H54 (cell line): ENCODE measurements around the gene TMEM134.
"Not testable (repeated sequence)": the region's sequence is repeated elsewhere in the genome, so short reads cannot be mapped to it uniquely, and the experiment has no call there.

Experiments
- DNase-seq: peaks from one replicate; pipeline ENCODE4 v3.0.0; 2011; ENCODE audit warnings: low spot score, mixed read lengths; ENCODE audit not compliant: insufficient read length
- FAIRE-seq: peaks from 3 replicates; lab custom pipeline; 2011; peaks lifted over from hg19 to GRCh38; lab: Jason Lieb, UNC
- POLR2A ChIP-seq: IDR thresholded peaks from 2 replicates; pipeline ENCODE4 v1.6.1; 2011; ENCODE audit warnings: low read depth, mild to moderate bottlenecking, low read length

Gene TMEM134

DNA sequence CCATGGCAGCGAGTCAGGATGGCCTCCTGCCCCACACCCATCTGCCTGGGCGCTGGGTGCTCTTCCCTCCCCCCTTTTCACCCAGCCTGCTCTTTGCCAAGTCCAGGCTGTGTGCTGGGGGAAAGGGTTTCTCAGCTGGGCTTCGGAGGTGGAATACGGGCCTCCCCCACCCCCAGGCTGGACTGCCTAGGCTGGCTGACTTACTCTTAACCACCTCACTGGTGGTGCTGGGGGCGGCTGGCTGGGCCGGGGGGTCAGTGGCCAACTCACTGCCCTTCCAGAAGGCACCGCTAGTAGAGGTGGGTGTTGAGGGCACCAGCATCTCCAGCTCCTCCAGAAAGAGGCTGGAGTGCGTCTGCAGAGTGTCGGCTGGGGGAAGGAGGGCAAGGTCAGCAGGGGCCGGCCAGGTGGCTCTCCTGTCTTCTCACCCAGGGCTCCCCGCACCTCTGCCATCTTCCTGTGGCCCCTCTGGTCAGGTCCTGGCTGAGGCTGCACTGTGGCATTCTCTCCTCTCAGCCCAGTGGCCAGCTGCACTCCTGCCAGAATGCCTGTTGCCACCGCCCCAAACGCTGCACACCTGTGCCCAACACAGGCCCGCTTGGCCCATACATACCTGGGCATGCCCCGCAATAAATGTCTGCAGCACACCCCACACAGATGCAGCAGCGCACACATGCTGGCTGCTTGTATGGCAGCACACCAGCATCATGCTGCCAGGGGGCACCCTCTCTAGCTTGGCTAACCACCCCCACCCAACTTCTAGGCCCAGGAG is 26.4 kb upstream of the TMEM134 start:
- no peak for TF ChIP-seq POLR2A
- no peak for FAIRE-seq
- DNase-seq, result no peak

DNA sequence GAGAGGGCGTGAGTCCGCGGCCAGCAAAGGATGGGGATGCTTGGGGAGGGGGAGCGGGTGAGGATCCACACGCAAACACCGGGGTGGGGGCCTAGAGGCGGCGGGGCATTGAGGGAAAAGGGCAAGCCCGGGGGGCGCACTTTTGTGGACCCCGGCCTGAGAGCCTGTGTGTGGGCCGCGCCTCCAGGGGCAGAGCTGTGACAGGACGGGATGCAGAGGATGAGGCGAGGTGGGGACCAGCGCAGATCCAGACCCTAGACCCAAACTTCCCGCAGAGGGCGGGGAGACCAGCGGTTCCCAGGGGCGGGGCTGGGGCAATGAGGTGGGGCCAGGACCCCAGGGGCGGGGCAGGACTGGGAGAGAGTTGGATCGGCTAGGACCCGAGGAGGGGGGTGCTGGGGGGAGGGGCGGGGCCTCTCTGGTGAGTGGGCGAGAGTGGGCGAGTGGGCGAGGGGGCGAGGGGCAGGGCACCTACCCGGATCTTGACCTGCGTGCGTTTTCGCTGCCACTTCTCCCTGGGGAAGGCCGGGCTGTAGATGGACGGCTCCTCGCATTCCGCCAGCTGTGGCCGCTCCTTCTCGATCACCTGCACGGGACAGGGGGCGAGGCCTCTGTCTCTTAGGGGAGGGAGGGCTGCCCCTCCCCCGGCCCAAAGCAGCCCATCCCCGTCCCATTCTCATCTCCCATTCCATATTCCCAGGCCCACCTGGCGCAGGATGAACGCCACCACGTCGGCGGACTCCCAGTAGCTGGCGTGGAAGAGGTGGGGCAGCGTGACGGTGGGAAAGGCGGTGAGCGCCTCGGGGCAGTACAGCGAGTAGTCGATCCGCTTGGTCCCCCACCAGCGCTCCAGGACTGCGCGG is 25.6 kb upstream of the TMEM134 start:
- FAIRE-seq, result no peak
- no peak for TF ChIP-seq POLR2A

DNA sequence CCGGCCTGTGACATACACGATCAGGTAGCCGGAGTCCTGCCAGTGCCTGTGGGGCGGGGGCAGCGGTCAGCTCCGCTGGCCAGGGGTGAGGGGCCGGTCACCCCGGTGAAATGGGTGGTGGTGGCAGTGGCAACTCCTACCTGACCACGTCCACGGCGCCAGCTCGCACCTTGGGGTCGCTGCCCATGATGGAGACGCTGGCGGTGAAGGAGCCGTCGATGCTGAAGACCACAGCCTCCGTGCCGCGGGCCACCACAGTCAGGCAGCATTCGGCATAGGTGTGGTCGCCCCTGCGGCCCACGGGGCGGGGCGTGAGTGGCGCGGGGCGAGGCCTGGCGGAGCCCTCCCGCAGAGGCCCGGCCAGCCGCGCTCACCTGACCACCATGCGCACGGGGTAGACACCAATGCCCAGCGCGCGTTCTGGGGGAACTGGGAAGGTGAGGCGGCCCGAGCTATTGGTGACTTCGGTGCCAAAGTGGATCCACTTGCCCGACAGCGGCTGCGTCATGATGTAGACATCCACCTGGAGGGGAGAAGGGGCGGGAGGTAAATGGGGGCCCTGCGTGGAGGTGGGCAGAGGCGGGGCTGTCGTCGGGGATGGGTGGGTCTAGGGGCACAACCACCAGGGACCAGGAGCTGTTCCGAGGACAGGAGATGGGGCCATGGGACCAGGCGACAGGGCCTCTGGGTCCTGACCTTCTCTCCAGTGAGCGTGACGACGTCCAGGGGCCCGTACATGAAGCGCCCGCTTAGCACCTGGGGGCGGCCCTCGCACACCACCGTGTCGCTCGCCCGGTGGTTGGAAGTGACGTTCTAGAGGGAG is 24.7 kb upstream of the TMEM134 start:
- no peak for TF ChIP-seq POLR2A
- DNase-seq, result no peak
- FAIRE-seq, result no peak

More for the DNA sequence above, 25.6 kb upstream of the TMEM134 start:
- no peak for DNase-seq

DNA sequence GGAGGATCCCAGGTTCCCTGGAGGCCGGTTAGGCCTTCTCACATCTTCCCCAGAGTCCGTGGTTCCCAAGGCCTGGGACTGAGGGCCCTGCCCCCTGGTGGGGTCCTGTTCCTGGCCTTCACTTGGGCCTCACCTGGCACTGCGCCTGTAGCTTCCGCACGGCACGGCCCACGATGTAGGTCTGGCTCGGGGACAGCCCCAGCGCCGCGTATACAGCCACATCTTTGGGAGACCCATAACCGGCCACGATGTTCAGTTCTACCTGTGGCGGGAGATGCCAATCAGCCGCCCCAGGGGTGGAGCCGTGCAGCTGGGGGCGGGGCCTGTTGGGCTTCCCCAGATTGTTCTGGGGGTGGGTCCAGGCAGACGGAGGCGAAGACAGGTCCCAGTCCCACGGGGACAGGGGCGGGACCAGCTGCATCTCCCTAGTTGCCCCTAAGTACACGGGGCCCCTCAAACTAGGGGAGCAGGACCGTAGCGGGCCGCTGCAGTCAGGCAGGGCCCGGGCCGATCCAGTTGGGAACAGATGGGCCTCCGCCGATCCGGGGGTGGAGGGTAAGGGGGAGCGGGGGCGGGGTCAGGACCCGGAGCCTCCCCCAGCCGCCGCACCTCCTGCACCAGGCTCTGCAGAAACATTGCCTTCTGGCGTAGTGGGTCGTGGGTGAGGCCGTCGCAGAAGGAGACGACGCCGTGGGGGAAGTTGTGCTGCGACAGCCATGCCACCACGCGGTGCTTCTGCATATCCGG is 23.9 kb upstream of the TMEM134 start:
- no peak for FAIRE-seq

DNA sequence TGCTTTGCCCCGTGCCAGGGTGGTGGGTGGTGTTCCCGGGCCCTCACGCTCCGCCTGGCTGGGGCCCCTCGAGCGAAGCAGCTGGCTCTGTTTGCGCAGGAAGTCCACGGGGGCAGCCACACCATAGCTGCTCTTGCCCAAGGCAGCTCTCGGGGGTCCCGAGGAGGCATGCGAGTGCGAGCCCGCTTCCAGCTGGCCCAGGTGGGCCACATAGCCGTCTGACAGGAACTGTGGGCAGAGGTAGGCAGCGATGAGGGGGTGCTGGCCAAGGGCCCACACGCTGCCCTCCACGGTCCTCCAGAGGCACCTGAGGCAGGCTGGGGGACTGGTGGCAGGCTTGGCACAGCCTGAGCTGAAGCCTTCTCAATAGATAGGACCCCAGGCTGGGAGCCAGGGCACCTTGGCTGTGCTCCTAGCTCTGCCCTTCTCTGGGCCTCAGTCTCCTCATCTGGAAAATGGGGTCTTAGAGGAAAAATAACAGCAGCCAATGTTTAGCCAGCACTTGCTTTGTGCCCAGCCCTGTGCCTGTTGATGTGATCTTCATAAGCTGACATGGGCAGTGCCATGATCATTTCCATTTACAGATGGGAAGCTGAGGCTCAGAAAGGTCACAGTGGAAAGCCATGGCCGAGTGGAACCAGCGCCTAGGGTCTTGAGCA is 23.1 kb upstream of the TMEM134 start:
- FAIRE-seq, result no peak
- DNase-seq, result no peak
- TF ChIP-seq POLR2A, result no peak

More for the DNA sequence above, 23.9 kb upstream of the TMEM134 start:
- no peak for DNase-seq
- TF ChIP-seq POLR2A, result no peak

DNA sequence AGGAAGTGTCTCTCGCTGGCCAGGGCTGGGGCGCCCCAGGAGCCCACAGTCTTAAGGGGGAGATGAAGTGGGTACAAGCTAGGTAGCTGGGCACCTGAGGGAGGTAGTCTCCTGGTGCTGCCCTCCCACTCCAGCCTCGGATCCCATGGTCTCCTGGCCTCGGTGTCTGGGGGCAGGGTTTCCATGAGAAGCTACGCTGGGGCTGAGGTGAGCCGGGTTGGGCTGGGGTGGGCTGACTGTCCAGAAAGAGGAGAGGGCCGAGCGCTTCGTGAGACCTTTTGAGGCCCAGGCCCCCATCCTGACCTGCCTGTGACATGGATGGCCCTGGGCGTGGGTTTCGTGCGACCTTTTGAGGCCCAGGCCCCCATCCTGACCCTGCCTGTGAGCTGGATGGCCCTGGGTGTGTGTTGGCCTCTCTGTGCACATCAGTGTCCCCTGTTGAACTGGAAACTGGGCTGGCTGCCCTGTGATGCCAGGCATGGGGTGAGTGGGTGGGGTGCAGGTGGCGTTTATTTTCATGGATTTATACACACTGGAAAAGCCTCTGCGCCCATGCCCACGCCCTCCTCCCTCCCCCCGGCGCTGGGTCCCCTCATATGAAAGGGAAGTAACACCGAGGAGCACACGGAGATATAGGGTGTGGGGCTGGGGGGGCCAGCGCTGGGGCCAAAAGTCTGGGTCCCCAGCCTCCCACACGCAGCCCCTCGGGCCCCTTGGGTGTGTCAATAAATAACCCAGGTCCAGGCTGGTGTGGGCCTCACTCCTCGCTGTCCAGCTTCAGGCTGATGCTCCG is 22.4 kb upstream of the TMEM134 start:
- TF ChIP-seq POLR2A, result no peak
- FAIRE-seq (no peak), DNase-seq (no peak)

DNA sequence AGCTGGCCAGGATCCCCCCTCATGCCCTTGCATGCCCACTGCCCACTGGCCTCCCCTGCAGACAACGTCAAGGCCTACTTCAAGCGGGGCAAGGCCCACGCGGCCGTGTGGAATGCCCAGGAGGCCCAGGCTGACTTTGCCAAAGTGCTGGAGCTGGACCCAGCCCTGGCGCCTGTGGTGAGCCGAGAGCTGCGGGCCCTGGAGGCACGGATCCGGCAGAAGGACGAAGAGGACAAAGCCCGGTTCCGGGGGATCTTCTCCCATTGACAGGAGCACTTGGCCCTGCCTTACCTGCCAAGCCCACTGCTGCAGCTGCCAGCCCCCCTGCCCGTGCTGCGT is 21.6 kb upstream of the TMEM134 start:
- no peak for TF ChIP-seq POLR2A
- no peak for FAIRE-seq
- DNase-seq, result no peak

DNA sequence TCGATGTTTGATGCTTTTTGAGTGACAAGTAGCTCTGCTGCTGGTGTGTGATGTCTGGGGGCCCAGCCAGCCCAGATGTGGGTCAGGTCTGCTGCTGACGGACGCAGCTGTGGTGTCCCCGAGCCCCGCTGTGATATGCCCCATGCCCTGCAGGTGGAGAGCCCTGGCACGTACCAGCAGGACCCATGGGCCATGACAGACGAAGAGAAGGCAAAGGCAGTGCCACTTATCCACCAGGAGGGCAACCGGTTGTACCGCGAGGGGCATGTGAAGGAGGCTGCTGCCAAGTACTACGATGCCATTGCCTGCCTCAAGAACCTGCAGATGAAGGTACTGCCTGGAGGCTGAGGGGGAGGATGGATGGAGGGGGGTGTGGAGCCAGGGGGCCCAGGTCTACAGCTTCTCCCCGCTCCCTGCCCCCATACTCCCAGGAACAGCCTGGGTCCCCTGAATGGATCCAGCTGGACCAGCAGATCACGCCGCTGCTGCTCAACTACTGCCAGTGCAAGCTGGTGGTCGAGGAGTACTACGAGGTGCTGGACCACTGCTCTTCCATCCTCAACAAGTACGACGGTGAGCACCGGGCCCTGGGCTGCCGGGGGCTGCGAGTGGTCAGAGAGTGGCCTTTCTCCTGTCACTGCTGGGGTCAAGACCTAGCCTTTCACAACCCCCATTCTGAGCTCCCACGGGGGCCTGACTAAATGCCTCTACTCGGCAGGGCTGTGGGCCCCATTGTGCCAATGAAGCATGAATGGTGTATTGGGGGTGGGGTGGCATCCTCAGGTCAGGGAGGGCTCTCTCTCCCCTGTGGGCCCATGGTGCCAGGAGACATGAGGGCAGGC is 21.1 kb upstream of the TMEM134 start:
- TF ChIP-seq POLR2A, result no peak
- DNase-seq, result no peak
- no peak for FAIRE-seq

DNA sequence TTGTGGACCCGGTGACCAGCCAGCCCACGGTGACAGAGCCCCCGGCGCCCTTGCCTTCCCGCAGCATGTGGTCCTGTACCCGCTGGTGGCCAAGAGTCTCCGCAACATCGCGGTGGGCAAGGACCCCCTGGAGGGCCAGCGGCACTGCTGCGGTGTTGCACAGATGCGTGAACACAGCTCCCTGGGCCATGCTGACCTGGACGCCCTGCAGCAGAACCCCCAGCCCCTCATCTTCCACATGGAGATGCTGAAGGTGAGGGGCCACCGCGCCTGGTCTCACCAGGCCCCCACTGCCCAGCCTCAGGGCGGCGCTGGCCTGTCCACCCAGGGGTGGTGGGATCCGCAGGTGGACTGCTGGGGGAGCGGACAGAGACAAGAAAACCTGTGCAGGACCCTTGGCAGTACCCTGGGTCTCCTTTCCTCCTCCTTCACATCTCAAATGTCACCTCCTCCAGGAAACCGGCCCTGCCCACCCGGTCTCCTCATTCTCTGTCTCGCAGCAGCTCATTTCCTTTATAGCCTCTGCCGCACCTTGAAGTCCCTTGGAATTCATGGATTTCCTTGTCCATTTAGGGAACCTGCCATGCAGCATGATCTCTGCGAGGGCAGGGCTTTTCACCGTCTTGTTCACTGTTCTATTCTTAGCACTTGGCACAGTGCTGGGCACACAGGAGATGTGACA is 20.3 kb upstream of the TMEM134 start:
- no peak for DNase-seq
- no peak for TF ChIP-seq POLR2A
- FAIRE-seq, result no peak

DNA sequence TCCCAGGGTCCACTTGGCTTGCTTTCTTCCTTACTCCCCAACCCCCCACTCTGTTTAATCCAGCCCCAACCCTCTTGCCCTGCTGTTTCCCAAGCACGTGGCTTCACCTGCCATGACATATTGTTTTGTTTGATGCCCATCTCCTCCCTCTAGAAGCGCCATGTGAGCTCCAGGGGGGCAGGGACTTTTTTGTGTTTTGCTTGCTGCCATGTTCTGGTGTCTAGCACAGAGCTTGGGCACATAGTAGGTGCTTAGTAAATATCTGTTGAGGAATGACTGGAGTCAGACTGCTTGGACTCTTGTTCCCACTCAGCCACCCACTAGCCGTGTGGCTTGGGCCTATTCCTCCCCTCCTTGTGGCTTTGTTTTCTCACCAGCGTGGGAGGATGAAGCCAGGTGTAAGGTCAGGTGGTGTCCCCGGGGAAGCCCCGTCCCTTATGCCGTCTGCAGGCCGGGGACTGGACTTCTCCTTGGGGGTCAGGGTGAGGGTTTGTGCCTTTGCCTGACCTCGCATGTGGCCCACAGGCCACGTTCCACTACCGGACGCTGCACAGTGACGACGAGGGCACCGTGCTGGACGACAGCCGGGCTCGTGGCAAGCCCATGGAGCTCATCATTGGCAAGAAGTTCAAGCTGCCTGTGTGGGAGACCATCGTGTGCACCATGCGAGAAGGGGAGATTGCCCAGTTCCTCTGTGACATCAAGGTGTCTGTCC is 17.6 kb upstream of the TMEM134 start:
- DNase-seq (no peak), FAIRE-seq (no peak)
- TF ChIP-seq POLR2A, result no peak

DNA sequence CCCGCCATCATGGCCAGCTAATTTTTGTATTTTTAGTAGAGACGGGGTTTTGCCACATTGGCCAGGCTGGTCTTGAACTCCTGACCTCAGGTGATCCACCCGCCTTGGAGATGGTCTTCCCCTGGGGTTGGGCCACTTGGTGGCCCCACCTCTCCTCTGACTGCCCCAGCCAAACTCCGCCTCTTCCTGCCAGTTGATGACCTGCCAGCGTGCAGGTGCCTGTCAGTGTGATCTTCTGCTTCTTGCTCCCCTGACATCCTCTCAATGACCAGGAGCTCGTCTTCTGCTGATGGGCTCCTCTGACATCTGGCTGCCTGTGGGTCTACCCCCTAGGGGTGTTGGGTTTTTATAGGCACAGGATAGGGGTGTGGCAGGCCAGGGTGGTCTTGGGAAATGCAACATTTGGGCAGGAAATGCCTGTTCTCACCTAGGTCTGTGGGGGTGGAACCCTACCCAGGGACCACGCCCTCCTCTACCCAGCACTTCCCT is 16.9 kb upstream of the TMEM134 start:
- not testable (repeated sequence) for FAIRE-seq, DNase-seq
